SU-DHL-6 (cell line): ENCODE measurements around the gene VAPB.

Source experiments
- CTCF ChIP-seq: fragments of 200-600 bp; sonication (generic); IDR thresholded peaks from one replicate; pipeline ENCODE4 v1.5.1; 2017; ENCODE audit warnings: antibody characterized with exemption, mild to moderate bottlenecking, low read length, moderate library complexity; ENCODE audit not compliant: insufficient read depth, poor library complexity, severe bottlenecking
- EZH2phosphoT487 ChIP-seq: fragments of 200-600 bp; sonication (generic), shearing (Covaris generic); conservative IDR thresholded peaks from 2 replicates; pipeline ENCODE4 v1.6.1; 2018; ENCODE audit warnings: mild to moderate bottlenecking, antibody characterized with exemption, low read length, moderate library complexity, mixed read lengths

GRCh38 chr20:58492795-58493524, 103.9 kb downstream of the VAPB start:
- TF ChIP-seq CTCF, result no peak
- TF ChIP-seq EZH2phosphoT487, result no peak
